RPMI8226 (cell line): ENCODE data around the gene MEGF11.
A peak's percentile ranks its signal among the peaks of the same experiment; 100 is the strongest.

Source experiments
- DNase-seq: peaks from one replicate; pipeline ENCODE4 v3.0.0-alpha.2; 2015

MEGF11 gene

DNA sequence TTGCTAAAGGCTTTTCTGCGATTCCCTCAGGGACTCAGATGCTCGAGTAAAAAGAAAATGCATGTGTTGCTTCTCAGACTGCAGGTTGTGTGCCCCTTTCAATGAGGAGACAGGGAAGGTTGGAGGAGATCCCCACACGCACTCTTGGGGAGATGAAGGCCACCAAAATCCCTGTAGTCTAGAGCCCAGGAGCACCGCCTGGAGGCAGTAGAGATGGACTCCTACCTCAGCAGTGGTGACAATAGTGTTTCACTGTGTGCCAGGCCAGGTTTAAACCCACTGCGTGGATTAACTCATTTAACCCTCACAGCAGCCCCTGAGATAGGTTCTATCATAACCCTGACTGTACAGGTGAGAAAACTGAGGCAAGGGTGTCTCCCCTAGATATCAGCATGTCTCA is 15.2 kb downstream of the MEGF11 start:
- no peak for DNase-seq

DNA sequence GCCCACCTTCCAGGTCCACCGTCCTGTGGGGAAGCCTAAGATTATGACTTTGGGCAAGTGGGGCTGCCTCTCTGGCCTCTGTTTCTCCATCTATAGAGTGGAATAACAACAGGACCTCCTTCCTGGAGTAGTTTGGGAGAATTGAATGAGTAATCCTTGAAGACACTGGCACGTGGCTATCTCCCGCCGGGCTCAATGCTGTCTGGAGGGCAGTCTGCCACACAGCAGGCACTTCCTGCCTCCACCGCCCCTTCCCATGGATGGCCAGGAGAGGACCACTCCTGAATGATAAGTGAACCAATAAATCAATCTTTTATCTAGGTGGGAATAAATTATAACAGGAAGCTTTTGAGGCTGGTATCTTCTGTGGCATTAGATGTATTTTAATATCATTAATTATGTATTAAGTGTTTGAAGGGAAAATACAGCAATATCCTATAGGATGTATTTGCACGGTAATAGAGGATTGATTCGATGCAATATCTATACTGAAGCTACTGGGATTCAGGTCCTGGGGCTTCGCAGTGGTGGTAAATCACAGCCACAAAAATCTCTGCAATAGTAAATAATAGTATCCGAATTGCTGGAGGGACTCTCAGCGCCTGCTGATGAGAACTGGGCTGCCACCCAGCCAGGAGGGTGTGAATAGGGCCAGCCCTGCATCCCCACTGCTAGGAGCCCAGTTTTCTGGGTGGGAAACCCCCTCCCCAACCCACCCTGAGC is 15.9 kb downstream of the MEGF11 start:
- DNase-seq, result no peak

GRCh38 chr15:66236806-66237375 is 16.7 kb downstream of the MEGF11 start:
- no peak for DNase-seq

GRCh38 chr15:66235866-66236265 is 17.7 kb downstream of the MEGF11 start:
- no peak for DNase-seq

DNA sequence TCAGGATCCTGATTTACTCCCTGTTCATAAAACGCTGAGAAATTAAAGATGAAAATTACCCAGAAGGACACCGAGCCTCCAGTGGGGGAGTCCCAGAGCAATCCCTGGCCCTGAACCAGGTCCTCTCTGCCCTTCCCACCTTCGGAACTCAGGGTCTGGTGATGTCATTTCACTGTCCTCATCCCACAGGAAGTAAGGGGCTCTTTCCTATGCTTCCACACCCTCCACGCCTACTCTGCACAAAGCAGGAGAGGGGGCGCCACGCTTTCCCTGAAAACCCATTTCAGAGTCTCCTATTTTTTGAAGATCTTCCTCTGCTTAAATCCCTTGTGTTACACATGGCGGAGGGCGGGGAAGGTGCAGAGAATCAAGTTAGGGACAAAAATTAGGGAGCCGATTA is 18.8 kb downstream of the MEGF11 start:
- DNase-seq, result no peak

GRCh38 chr15:66233487-66234415 is 19.8 kb downstream of the MEGF11 start:
- DNase-seq, result peak; percentile 63

- no peak for DNase-seq
These were observed 21.3 kb downstream of the MEGF11 start for GRCh38 chr15:66232267-66232625.

GRCh38 chr15:66231394-66232266 is 21.9 kb downstream of the MEGF11 start:
- DNase-seq, result no peak

DNA sequence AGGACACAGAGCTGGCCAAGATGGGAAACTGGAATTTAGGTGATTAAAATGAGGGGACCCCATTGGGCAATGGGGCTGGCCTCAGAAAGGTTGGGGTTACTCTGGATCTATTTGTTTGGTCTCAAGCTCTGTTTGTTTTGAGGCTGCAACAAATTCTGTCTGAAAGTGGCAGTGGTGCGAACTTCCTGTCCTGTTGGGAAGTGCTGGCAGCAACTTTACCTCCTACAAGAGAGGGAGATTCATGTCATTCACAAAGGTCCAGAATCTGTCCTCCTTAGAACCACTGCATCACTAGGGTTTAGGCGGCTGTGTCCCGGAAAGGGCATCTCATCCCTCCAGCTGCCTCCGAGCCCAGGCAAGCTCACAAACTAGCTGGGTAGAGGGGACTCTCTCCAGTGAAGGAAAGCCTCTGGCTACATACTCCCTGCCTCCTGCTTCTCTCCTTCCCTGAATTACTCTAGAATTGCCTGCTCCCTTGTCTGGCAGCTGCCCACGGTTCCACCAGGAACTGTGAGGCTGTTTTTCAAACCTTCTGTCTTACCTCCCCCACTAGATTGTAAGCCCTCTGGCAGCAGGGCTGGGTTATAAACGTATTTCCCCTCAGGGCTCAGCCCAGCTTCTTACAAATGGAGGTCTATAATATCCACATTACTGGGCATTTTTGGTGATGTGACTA is 23.6 kb downstream of the MEGF11 start:
- DNase-seq, result no peak

DNA sequence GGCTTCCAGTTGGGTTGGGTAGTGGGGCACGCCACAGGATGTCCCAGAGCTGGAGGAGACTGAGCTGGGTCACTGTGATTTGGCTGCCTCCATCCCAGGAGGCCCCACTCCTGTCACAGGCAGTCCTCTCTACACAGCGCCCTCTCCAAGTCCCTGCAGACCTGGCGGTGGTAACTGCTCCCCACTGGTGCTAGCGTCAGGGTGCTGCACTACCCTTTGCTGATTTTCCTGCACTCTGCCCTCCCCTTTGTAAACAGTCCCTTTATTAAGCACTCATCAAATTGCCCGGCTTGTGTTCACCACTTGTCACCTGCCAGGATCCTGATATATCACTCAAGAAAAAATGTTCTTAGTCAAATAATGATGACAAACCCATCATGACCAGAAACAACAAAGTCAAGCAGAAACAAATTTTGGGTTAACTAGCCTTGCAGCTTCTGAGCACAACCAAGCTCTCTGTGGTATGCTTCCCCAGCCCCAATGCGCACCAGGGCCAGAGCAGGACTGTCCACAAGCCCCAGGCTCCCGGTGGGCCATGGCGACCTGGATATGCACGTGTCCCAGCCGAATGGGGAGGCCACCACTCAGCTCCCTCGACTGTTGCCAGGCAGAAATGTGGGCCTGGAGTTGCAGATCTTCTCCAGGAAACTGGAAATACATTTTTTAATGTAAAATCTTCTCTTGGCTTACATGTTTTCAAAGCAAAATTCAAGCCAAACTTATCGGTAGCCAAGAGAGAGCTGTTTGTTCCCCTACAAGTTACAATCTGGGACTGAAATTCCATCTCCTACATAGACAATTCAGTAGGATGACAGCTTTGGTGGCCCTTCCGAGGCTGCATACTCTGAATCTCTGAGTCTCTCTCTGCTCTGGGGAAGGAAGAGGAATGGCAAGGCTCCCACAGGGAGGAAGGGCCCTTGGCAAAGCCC is 24.5 kb downstream of the MEGF11 start:
- DNase-seq, result no peak

- no peak for DNase-seq
These were observed 26.8 kb downstream of the MEGF11 start for GRCh38 chr15:66226736-66227135.

DNA sequence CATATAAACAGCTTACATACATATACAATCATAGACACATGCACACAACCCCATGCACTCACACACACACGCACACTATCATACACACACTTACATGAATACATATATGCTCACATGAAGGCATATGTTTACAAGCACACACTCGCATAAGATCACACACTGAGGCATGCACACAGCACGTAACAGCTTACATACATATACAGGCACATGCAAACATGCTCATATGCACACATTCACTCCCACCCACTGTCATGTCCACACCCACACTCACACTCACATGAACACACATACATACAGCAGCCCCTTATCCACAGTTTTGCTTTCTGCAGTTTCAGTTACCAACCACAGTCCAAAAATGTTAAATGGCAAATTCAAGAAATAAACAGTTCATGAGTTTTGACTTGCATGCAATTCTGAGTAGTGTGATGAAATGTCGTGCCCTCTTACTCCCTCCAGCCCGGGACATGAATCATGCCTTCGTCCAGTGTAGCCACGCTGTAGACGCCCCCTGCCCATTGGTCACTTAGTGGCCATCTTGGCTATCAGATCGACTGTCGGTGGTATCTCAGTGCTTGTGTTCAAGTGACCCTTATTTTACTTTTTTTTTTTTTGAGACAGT is 27.8 kb downstream of the MEGF11 start:
- DNase-seq, result no peak

DNA sequence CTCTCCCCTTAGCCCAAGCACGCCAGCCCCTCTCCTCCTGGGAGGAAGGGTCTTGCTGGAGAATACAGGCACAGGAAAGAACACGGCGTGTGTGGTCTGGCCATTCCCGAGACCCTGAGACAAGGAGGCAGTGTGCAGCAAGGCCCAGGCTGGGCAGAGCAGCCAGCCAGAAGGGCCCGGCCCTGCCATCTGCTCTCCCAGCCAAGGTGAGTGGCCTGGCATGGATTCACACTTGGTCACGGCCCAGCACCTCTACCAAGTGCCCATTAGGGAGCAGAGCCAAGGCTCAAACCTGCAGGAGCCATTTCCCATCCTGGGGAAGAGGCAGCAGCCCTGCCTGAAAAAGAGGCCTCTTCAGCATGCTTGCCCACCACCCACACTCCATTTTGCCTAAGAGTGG is 28.6 kb downstream of the MEGF11 start:
- DNase-seq, result no peak

- no peak for DNase-seq
These were observed 31.0 kb downstream of the MEGF11 start for GRCh38 chr15:66222273-66223198.

- no peak for DNase-seq
These were observed 32.4 kb downstream of the MEGF11 start for GRCh38 chr15:66221126-66221525.

GRCh38 chr15:66220601-66221000 is 32.9 kb downstream of the MEGF11 start:
- no peak for DNase-seq

GRCh38 chr15:66219339-66219738 is 34.2 kb downstream of the MEGF11 start:
- DNase-seq, result no peak

DNA sequence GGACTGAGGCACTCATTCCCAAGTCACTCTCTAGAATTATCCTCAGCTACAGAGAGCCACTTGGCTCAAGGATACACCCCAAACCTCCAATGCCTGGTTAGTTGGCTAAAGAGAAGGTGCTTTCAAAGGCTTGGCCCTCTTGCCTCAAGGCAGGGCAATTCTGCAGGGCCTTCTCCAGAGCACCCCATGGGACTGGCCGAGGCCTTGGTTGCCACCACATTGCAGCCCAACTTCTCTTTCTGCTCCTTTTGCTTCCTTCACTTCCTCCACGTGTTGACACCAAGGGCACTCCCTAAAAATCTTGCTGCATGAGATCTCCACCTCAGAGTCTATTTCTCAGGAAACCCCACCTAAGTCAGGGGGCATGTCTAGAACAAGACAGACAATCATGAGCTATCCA is 36.7 kb downstream of the MEGF11 start:
- no peak for DNase-seq

DNA sequence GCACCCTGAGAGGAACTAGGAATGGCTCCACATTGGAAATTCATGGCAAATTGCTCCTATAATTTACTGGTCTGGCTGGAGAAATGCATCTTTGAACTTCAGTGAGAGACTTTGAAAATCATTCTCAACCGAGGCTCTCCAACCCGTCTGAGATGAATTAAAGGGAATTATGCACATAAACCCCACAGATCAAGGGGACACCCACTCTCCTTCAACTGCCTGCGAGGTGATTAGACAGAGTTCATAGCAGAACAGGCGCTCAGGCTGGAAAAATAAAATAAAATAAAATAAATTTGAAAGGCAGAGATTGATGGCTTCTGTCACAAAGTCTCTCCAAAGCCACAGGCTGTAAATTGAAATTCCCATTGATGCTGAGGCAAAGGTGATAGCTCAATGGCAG is 37.7 kb downstream of the MEGF11 start:
- no peak for DNase-seq

DNA sequence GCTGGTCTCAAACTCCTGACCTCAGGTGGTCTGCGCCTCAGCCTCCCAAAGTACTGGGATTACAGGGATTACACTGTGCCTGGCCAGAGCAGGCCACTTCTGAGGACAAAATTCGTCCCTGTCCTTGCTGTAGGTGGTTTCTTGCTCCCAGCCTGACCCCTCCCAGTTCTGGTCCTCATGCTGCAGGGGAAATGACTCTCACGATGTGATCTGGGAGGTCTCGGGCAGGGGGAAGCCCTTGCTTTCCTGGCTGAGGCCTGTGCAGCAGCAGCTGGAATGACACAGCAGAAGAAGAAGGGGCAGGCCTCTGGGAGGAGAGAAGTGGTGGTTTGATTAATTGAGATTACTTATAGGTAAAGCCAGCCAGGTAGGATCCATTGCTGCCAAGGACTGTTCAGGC is 39.3 kb downstream of the MEGF11 start:
- no peak for DNase-seq
